Breast epithelium (tissue), 4 donors: ENCODE data around the gene RB1. TPM values are rescaled to one million over a fixed set of nuclear protein-coding genes. Genes with fewer than 3 reads are reported as not detected.

ENCODE experiments used
- DNase-seq, 2 donors: peaks; one replicate each; pipeline ENCODE4 v3.0.0-alpha.2; 2019; ENCODE audit warnings: low spot score in 2 of 2
- H3K27ac ChIP-seq, 2 donors: fragments of 200-600 bp; sonication (generic) in 1 of 2; one replicate each; pipeline ENCODE4 v1.5.1; 2016 to 2019; ENCODE audit warnings: mild to moderate bottlenecking in 1 of 2
- H3K27me3 ChIP-seq, 2 donors: fragments of 200-600 bp; sonication (generic) in 1 of 2; one replicate each; pipeline versions ENCODE4 v1.5.1 to v1.6.0; 2017 to 2019; ENCODE audit warnings: control low read depth in 1 of 2, mild to moderate bottlenecking in 1 of 2
- H3K36me3 ChIP-seq: fragments of 200-600 bp; one replicate; pipeline ENCODE4 v1.5.1; 2019
- H3K4me1 ChIP-seq, 2 donors: fragments of 200-600 bp; sonication (generic); one replicate each; pipeline ENCODE4 v1.5.1; 2016 to 2019; ENCODE audit warnings: control low read depth in 1 of 2
- H3K4me3 ChIP-seq, 3 donors: fragments of 200-600 bp; sonication (generic); 1 replicate in 2 of 3; 2 replicates in 1 of 3; pipeline ENCODE4 v1.5.1; 2016 to 2019; ENCODE audit warnings: mild to moderate bottlenecking in 3 of 3, moderate library complexity in 2 of 3
- H3K9me3 ChIP-seq, 2 donors: fragments of 200-600 bp; sonication (generic) in 1 of 2; one replicate each; pipeline ENCODE4 v1.5.1; 2016 to 2019; ENCODE audit warnings: control low read depth in 1 of 2
- CTCF ChIP-seq, 3 donors: fragments of 450-650 bp; IDR thresholded peaks; one replicate each; pipeline ENCODE4 v1.5.1; 2016 to 2017; ENCODE audit warnings: antibody characterized with exemption in 3 of 3, mild to moderate bottlenecking in 3 of 3, moderate library complexity in 3 of 3
- POLR2A ChIP-seq: fragments of 450-650 bp; IDR thresholded peaks from one replicate; pipeline ENCODE4 v1.6.1; 2016; ENCODE audit warnings: antibody characterized with exemption, mild to moderate bottlenecking, moderate library complexity
- POLR2AphosphoS5 ChIP-seq, 3 donors: sonication (generic); formaldehyde crosslinking; IDR thresholded peaks; one replicate each; pipeline ENCODE4 v1.6.1; 2017; ENCODE audit warnings: antibody characterized with exemption in 3 of 3
- intact Hi-C: fragments of 100-400 bp; cut with DNase I; formaldehyde crosslinking; loops from one replicate; pipeline ENCODE4 v1.15.1; 2023; ENCODE audit warnings: low total_unique reads
- total RNA-seq, 3 donors: library from RNA; depleted of rRNA; stranded (reverse); fragments of >200 nt; gene quantifications; one replicate each; pipeline ENCODE4 v1.1.0, GENCODE V29; 2016

RB1 gene
- total RNA-seq, 3 donors from 2014 or later = 24.0 to 45.2 (median 43.6) TPM

- Histone ChIP-seq H3K4me1 (no peaks in the 10 kb centered on the region), H3K9me3 (no peaks in the 10 kb centered on the region), H3K4me3 (no peak overlapping the region), H3K27ac (no peak overlapping the region), H3K27me3 (no peaks in the 10 kb centered on the region), H3K36me3 (no peaks in the 10 kb centered on the region)
- TF ChIP-seq POLR2AphosphoS5 (IDR thresholded peaks at IDR 0.05) (no peak), CTCF (IDR thresholded peaks at IDR 0.05) (no peak), POLR2A (no peak)
- intact Hi-C loops = no loop called here
- no peak for DNase-seq
These were observed 8.9 kb upstream of the RB1 start for GRCh38 chr13:48294653-48295052.

GRCh38 chr13:48295271-48295670, 8.3 kb upstream of the RB1 start:
- intact Hi-C loops = no loop called here
- DNase-seq = no peak

GRCh38 chr13:48296528-48296927, 7.0 kb upstream of the RB1 start:
- intact Hi-C loops = no loop called here
- H3K27ac ChIP-seq = no peak overlapping the region
- H3K9me3 ChIP-seq = no peaks in the 10 kb centered on the region
- no peak for TF ChIP-seq POLR2A
- TF ChIP-seq POLR2AphosphoS5 (IDR thresholded peaks at IDR 0.05) = no peak
- TF ChIP-seq CTCF (IDR thresholded peaks at IDR 0.05) = no peak
- no peaks in the 10 kb centered on the region for H3K4me1 ChIP-seq
- no peak overlapping the region for H3K4me3 ChIP-seq
- DNase-seq = no peak
- H3K36me3 ChIP-seq = no peaks in the 10 kb centered on the region
- H3K27me3 ChIP-seq = no peaks in the 10 kb centered on the region

More at GRCh38 chr13:48295271-48295670, 8.3 kb upstream of the RB1 start:
- H3K4me1 ChIP-seq = no peaks in the 10 kb centered on the region
- no peaks in the 10 kb centered on the region for H3K36me3 ChIP-seq
- H3K4me3 ChIP-seq = no peak overlapping the region
- H3K9me3 ChIP-seq = no peaks in the 10 kb centered on the region
- no peaks in the 10 kb centered on the region for H3K27me3 ChIP-seq
- TF ChIP-seq POLR2AphosphoS5 (IDR thresholded peaks at IDR 0.05) = no peak
- no peak for TF ChIP-seq POLR2A
- no peak for TF ChIP-seq CTCF (IDR thresholded peaks at IDR 0.05)
- no peak overlapping the region for H3K27ac ChIP-seq

GRCh38 chr13:48297131-48297786, 6.3 kb upstream of the RB1 start:
- TF ChIP-seq CTCF (IDR thresholded peaks at IDR 0.05) = no peak
- no peak for TF ChIP-seq POLR2AphosphoS5 (IDR thresholded peaks at IDR 0.05)
- no peak for TF ChIP-seq POLR2A
- H3K4me1 ChIP-seq = no peaks in the 10 kb centered on the region
- no peak overlapping the region for H3K27ac ChIP-seq
- no peaks in the 10 kb centered on the region for H3K9me3 ChIP-seq
- no peak overlapping the region for H3K4me3 ChIP-seq
- H3K27me3 ChIP-seq = no peaks in the 10 kb centered on the region
- DNase-seq = no peak
- intact Hi-C loops = no loop called here
- no peaks in the 10 kb centered on the region for H3K36me3 ChIP-seq

- no peak for DNase-seq
- intact Hi-C loops = no loop called here
- Histone ChIP-seq H3K4me1 (peaks cover 0 to under 1% of the 10 kb centered on the region in 2 donors), H3K27ac (no peak overlapping the region), H3K36me3 (no peaks in the 10 kb centered on the region), H3K9me3 (no peaks in the 10 kb centered on the region), H3K4me3 (no peak overlapping the region), H3K27me3 (no peaks in the 10 kb centered on the region)
- TF ChIP-seq CTCF (IDR thresholded peaks at IDR 0.05) (no peak), POLR2A (no peak), POLR2AphosphoS5 (IDR thresholded peaks at IDR 0.05) (no peak)
These were observed 4.0 kb upstream of the RB1 start for GRCh38 chr13:48299591-48299990.
